HepG2 (cell line): ENCODE results near the gene DNAJB2. TPM values are rescaled to one million over a fixed set of nuclear protein-coding genes. Genes with fewer than 3 reads are reported as not detected.

Experiments
- AKNA ChIP-seq: sonication (generic); formaldehyde crosslinking; IDR thresholded peaks from 2 replicates; pipeline ENCODE4 v1.4.0; 2020; ENCODE audit warnings: missing genetic modification reagents, borderline replicate concordance
- EEA1 ChIP-seq: sonication (generic); formaldehyde crosslinking; IDR thresholded peaks from 2 replicates; pipeline ENCODE4 v1.5.1; 2020; ENCODE audit warnings: mild to moderate bottlenecking, missing genetic modification reagents, borderline replicate concordance
- LCORL ChIP-seq, 2 experiments: fragments of 450-650 bp in 1 of 2; sonication (generic) in 1 of 2; formaldehyde crosslinking in 1 of 2; IDR thresholded peaks; 2 replicates each; pipeline versions ENCODE4 v1.5.0 to v1.6.1; 2017 to 2020; ENCODE audit warnings: antibody characterized with exemption in 1 of 2, missing genetic modification reagents in 1 of 2
- MTERF4 ChIP-seq: sonication (generic); formaldehyde crosslinking; IDR thresholded peaks from 2 replicates; pipeline ENCODE4 v1.8.0; 2023; ENCODE audit warnings: mild to moderate bottlenecking, missing genetic modification reagents
- POLR2AphosphoS5 ChIP-seq: IDR thresholded peaks from 2 replicates; pipeline ENCODE4 v1.6.1; 2012; ENCODE audit warnings: low read depth, low read length
- TRIM24 ChIP-seq: sonication (generic); formaldehyde crosslinking; IDR thresholded peaks from 2 replicates; pipeline ENCODE4 v1.8.0; 2022; ENCODE audit warnings: mild to moderate bottlenecking, missing genetic modification reagents
- ZBTB38 ChIP-seq: sonication (generic); formaldehyde crosslinking; IDR thresholded peaks from 2 replicates; pipeline ENCODE4 v1.5.1; 2020; ENCODE audit warnings: mild to moderate bottlenecking, missing genetic modification reagents
- ZMYM2 ChIP-seq: sonication (generic); formaldehyde crosslinking; IDR thresholded peaks from 2 replicates; pipeline ENCODE4 v1.8.0; 2022; ENCODE audit warnings: mild to moderate bottlenecking, missing genetic modification reagents
- ZNF160 ChIP-seq: sonication (generic); formaldehyde crosslinking; IDR thresholded peaks from 2 replicates; pipeline ENCODE4 v1.8.0; 2022; ENCODE audit warnings: mild to moderate bottlenecking, inconsistent platforms, missing genetic modification reagents
- ZNF468 ChIP-seq: sonication (generic); formaldehyde crosslinking; IDR thresholded peaks from 2 replicates; pipeline ENCODE4 v1.8.0; 2022; ENCODE audit warnings: mild to moderate bottlenecking, moderate library complexity, missing genetic modification reagents
- ZNF546 ChIP-seq: sonication (generic); formaldehyde crosslinking; conservative IDR thresholded peaks from 2 replicates; pipeline ENCODE4 v1.8.1; 2023; ENCODE audit warnings: mild to moderate bottlenecking, missing genetic modification reagents
- ZNF563 ChIP-seq: sonication (generic); formaldehyde crosslinking; IDR thresholded peaks from 2 replicates; pipeline ENCODE4 v1.8.0; 2022; ENCODE audit warnings: mild to moderate bottlenecking, moderate library complexity, missing genetic modification reagents
- polyA plus RNA-seq, 8 experiments: library from polyadenylated mRNA; depleted of rRNA in 3 of 8; stranded (reverse) in 7 of 8; unstranded in 1 of 8; fragments of >200 nt; fragmentation: Illumina TruSeq in 4 of 8; extraction: Trizol in 4 of 8; gene quantifications; 2 replicates each; pipeline versions ENCODE4 v1.2.1 to v1.2.3, GENCODE V29; 2011 to 2016; ENCODE audit warnings: low read depth in 4 of 8, missing spikeins in 1 of 8, mixed read lengths in 1 of 8; ENCODE audit not compliant: insufficient read depth in 1 of 8
- total RNA-seq, 5 experiments: library from RNA; depleted of rRNA; stranded (reverse); fragments of >200 nt; fragmentation: Illumina TruSeq; extraction: Trizol; gene quantifications; 2 replicates each; pipeline ENCODE4 v1.2.3, GENCODE V29; 2016; ENCODE audit warnings: low read depth in 1 of 5
- TF ChIP-seq, protein P1 (sequence below): sonication (generic); formaldehyde crosslinking; IDR thresholded peaks from 2 replicates; pipeline ENCODE4 v1.4.0; 2020; ENCODE audit warnings: missing genetic modification reagents, borderline replicate concordance
- TF ChIP-seq, protein P2 (sequence below): sonication (generic); formaldehyde crosslinking; IDR thresholded peaks from 2 replicates; pipeline ENCODE4 v1.5.1; 2020; ENCODE audit warnings: mild to moderate bottlenecking, missing genetic modification reagents, moderate library complexity
- TF ChIP-seq, protein P3 (sequence below): sonication (generic); formaldehyde crosslinking; IDR thresholded peaks from 2 replicates; pipeline ENCODE4 v1.4.0; 2020; ENCODE audit warnings: missing genetic modification reagents, borderline replicate concordance

Gene DNAJB2
- total and polyA plus RNA-seq, 2 of the 13 experiments (the other 11 are each of a cell fraction or from before 2014, with no cell fraction given): 21.3 to 31.1 TPM

- TF ChIP-seq, protein P1, sequence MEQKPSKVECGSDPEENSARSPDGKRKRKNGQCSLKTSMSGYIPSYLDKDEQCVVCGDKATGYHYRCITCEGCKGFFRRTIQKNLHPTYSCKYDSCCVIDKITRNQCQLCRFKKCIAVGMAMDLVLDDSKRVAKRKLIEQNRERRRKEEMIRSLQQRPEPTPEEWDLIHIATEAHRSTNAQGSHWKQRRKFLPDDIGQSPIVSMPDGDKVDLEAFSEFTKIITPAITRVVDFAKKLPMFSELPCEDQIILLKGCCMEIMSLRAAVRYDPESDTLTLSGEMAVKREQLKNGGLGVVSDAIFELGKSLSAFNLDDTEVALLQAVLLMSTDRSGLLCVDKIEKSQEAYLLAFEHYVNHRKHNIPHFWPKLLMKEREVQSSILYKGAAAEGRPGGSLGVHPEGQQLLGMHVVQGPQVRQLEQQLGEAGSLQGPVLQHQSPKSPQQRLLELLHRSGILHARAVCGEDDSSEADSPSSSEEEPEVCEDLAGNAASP (CRISPR knock-in tag): peak; percentile 83; the same call in 1 of the 2 replicates
- TF ChIP-seq EEA1 (CRISPR knock-in tag) (0 out of 2 replicates have a peak, but pooled peaks have one; percentile 73), AKNA (CRISPR knock-in tag) (no peak), MTERF4 (CRISPR knock-in tag) (0 out of 2 replicates have a peak, but pooled peaks have one; percentile 66), ZNF563 (peak; percentile 84; the same call in 1 of the 2 replicates), LCORL (IDR thresholded peaks at IDR 0.05) (no peak), LCORL (CRISPR knock-in tag; IDR thresholded peaks at IDR 0.05) (no peak), ZBTB38 (CRISPR knock-in tag) (peak; percentile 83), ZMYM2 (CRISPR knock-in tag) (no peak), ZNF546 (peak; percentile 76; the same call in 1 of the 2 replicates), ZNF468 (peak; percentile 92; the same call in 1 of the 2 replicates), TRIM24 (CRISPR knock-in tag) (no peak), ZNF160 (CRISPR knock-in tag) (peak; percentile 90), POLR2AphosphoS5 (no peak)
- TF ChIP-seq, protein P2, sequence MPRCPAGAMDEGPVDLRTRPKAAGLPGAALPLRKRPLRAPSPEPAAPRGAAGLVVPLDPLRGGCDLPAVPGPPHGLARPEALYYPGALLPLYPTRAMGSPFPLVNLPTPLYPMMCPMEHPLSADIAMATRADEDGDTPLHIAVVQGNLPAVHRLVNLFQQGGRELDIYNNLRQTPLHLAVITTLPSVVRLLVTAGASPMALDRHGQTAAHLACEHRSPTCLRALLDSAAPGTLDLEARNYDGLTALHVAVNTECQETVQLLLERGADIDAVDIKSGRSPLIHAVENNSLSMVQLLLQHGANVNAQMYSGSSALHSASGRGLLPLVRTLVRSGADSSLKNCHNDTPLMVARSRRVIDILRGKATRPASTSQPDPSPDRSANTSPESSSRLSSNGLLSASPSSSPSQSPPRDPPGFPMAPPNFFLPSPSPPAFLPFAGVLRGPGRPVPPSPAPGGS (CRISPR knock-in tag): peak; percentile 56; the same call in 1 of the 2 replicates
- TF ChIP-seq, protein P3, sequence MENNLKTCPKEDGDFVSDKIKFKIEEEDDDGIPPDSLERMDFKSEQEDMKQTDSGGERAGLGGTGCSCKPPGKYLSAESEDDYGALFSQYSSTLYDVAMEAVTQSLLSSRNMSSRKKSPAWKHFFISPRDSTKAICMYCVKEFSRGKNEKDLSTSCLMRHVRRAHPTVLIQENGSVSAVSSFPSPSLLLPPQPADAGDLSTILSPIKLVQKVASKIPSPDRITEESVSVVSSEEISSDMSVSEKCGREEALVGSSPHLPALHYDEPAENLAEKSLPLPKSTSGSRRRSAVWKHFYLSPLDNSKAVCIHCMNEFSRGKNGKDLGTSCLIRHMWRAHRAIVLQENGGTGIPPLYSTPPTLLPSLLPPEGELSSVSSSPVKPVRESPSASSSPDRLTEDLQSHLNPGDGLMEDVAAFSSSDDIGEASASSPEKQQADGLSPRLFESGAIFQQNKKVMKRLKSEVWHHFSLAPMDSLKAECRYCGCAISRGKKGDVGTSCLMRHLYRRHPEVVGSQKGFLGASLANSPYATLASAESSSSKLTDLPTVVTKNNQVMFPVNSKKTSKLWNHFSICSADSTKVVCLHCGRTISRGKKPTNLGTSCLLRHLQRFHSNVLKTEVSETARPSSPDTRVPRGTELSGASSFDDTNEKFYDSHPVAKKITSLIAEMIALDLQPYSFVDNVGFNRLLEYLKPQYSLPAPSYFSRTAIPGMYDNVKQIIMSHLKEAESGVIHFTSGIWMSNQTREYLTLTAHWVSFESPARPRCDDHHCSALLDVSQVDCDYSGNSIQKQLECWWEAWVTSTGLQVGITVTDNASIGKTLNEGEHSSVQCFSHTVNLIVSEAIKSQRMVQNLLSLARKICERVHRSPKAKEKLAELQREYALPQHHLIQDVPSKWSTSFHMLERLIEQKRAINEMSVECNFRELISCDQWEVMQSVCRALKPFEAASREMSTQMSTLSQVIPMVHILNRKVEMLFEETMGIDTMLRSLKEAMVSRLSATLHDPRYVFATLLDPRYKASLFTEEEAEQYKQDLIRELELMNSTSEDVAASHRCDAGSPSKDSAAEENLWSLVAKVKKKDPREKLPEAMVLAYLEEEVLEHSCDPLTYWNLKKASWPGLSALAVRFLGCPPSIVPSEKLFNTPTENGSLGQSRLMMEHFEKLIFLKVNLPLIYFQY (CRISPR knock-in tag): peak; percentile 96
These were observed 52.5 kb downstream of the DNAJB2 start (continued) for GRCh38 chr2:219331560-219332213.
